GM19468 (cell line): Measurements from ENCODE around the gene FTO.

Source experiments
- ATAC-seq: cut with Tn5 transposase; IDR thresholded peaks from one replicate; pipeline ENCODE4 v1.9.1; 2021; ENCODE audit warnings: mild to moderate bottlenecking, moderate library complexity, moderate number of reproducible peaks; ENCODE audit not compliant: unreplicated experiment; ENCODE audit errors: extremely low read depth

FTO gene

DNA sequence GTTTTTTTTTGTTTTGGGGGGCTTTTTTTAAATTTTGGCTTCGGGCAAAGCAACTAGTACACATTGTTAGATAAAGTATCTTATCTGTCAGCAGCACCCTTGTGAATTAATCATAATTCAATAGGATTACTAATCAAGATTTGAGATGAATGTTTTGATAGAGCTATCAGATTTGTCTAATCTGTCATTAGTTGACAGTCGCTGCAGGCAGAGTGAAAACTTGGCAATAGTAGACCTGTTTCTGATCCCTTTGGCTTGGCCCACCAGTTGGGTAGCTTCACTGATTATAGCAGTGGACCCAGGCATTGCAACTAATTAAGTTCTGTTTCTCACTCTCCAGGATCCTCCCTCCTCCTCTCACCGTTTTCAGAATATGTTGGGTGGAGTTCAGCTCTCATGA lies 324.0 kb downstream of the FTO start:
- ATAC-seq = no peak

DNA sequence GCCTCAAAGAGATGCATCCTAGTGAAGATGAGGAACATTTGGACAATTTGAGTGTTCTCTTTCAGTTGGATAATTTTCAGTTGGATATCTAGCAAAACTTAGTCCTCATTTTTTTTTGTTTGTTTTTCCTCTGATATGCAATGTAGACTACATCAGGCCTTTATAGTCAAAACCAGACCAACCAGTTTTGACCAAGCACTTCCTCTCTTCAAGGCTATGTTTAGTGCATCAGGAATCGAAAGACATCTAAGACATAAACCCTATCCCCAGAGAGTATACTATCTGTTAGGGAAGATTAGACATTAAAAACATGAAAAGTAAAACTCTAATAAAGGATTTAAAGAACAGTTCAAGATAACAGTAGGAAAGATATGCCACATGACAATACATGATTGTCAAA lies 326.5 kb downstream of the FTO start:
- no peak for ATAC-seq

DNA sequence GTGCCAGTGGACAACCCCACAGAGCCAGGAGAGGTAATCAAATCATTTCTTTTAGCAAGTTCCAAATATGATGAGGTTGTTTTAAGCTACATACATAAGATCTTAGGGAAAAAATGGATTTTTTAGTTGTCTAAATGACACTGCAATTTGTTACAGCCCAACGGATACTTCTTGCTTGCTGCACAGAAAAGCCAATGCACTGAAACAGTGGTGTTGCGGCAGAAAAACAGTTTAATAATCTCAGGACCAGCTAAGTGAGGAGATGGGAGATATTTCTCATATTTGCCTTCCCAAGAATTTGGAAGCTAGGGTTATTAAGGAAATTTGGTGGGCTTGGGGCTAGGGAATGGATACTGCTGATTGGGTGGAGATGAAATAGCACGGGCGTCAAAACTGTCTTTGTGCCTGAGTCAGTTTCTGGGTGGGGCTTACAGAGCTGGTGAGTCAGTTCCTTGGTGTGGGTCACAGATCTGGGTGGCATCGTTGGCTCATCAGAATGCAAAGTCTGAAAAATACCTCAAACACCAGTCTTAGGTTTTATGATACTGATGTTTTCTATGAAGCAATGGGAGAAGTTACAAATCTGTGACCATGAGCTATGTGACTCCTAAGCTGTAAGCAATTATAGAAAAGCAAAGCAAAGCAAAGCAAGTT lies 327.3 kb downstream of the FTO start:
- ATAC-seq = no peak

DNA sequence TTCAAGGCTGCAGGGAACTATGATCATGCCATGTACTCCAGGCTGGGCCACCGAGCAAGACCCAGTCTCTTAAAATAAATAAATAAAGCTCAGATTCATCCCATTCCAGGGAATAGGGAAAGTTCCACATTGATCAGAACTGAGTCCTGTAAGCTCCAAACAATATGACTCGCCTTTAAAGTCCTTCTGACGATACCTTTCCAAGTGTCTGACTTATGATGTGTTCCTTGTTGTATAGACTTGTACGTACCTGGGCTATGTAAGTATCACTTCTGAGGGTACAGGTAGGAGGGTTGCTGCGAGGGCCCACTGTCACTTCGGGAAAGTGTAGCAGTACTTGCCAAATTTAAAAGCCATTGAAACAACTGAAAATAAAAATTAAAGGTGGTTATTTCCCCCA lies 329.8 kb downstream of the FTO start:
- ATAC-seq = no peak

DNA sequence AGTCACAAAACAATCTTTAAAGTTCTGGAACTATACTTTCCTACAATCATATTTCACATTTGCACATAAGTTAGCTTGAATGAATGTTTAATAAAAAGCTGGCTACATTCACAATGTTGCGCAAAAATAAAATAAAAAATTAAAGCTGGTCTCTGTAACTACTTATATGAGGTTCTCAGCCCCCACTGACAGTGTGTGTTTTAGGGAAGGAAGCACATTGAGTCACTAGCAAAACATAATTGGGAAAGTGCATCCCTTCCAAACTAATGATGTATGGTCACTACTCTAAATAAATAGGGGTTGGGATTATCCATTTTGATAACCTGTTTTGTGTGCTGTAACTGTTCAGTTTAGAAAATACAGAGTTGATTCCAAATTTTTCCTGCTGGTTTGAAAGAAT lies 330.7 kb downstream of the FTO start:
- no peak for ATAC-seq

DNA sequence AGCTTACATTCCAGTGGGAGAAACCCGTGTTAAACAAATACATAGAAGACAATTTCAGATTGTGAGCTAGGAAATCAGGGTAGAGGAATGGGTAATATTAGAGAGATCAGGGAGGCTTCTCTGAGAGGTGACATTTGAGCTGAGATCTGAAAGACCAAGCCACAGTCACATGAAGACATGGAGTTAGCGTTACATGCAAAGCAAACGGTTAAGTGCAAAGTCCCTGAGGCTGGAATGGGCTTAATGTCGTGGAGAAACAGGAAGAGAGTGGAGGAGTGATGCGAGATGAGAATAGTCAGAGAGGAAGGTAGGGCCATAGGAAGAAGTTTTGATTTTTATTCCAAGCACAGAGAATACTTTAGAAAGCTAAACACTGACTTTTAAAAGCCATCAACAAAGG lies 336.5 kb downstream of the FTO start:
- no peak for ATAC-seq

- no peak for ATAC-seq
Observed at GRCh38 chr16:54040975-54041374, 337.0 kb downstream of the FTO start.

GRCh38 chr16:54048586-54049495 lies 344.9 kb downstream of the FTO start:
- no peak for ATAC-seq

DNA sequence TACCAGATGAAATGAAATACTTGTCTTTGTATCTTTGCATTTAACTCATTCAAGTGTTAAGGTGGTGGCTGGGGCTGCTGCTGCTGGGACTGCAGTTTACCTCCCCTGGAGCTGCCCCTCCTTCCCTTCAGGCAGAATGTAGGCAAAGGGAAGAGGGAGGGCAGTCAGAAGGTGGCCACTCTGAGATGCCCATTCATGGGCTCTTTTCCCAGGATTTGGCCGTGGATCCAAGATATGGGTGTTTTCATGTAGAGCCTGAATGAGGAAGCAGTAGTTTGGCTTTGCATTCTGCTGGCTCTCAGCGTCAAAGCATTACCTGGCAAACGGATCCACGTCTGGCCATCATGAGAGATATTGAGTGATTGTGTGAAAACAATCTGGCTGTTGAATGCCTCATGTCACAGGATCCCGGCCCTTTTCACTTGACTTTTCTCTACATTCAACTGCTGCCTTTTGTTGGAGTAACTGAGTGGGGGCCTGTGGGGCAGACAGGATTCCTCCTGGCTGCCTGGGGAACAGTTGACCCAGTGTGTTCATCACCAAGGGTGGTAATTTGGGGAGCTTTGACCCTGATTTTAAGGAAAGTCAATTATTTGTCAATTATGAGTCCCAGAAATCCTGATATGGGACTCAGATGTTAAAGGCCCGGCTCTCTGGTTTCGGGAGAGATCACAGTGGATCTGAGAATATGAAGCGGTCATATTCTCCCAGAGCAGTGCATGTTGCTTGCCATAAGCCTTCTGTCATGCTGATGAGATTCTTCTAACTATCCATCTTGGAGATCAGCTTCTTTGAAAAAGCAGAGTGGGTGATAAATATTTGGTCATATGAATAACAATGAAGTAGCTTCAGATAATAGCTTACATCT lies 345.9 kb downstream of the FTO start:
- ATAC-seq = no peak

- no peak for ATAC-seq
Observed at GRCh38 chr16:54050459-54051210, 346.7 kb downstream of the FTO start.

DNA sequence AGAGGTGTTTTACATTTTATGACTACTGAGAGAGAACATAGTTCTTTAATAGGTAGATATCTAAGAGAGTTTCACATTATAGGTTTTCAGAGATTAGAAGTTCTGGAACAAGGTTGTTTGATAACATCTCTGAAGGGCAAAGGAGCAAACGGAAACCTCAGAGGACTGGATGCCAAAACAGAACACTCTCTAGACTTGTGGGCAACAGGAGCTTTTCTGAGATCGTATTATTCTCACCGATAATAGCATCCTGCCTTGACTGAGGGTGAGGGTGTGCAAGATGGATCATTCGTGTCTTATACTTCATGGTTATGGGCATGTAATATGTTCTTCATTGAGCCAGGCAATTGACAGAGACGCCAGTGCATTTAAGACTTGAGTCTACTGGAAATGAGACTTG lies 347.9 kb downstream of the FTO start:
- ATAC-seq = no peak

GRCh38 chr16:54052271-54052670 lies 348.3 kb downstream of the FTO start:
- ATAC-seq = no peak

- ATAC-seq = no peak
Observed at GRCh38 chr16:54053891-54054820, 350.2 kb downstream of the FTO start.

DNA sequence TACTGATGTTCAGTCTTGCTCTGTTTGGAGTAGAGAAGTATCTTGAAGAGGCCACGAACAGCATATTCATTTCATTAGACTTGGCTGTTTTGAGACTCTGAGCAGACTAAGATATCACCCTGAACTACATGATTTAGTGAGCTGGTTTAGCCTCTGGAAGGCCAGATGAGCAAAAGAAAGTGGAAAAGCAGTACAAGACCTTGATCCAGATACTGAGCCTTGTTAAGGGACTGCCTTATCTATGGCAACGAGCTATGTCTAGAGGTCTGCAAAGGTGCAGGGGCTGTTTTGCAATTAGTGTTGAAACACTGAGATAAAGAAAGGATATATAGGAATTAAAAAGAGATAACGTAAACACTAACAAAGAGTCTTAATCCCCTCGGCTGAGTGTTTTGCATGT lies 351.2 kb downstream of the FTO start:
- no peak for ATAC-seq

DNA sequence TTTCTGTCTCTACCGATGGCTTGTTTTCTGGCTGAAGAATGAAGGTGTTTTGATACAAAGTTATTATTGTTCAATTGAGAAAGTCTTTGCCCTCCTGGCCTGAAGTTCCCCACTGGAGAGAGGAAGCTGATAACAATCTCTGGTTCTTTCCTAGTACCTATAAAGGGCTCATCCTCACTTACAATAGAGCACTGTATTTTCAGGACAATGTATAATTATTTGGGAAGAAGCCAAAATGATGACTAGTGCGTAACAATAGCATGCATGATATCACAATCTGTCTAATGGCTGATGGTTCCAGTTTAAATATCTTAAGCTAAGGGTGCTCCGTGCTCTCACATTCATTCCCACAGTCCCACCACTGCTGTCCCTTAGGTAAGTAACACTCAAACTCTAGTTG lies 351.9 kb downstream of the FTO start:
- ATAC-seq = no peak

- no peak for ATAC-seq
Observed at GRCh38 chr16:54056921-54057320, 353.0 kb downstream of the FTO start.

DNA sequence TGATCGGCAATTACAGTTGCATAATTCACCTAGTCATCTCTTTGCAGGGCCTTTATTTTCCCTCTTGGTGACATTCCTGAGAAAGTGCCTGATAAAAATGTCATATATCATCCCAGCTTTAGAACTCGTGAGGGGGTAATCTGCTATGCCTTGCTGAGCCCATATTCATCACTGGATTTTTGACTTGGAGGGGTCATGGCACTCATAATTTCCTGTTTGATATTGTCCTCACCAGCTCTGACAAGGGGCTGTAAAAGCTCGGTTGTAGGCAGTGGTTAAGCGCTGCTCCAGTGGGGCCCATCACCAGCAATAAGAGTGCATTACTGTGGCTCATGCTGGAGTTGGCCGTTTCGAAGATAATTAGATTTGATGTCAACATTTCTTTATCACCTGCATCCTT lies 355.4 kb downstream of the FTO start:
- ATAC-seq = no peak

DNA sequence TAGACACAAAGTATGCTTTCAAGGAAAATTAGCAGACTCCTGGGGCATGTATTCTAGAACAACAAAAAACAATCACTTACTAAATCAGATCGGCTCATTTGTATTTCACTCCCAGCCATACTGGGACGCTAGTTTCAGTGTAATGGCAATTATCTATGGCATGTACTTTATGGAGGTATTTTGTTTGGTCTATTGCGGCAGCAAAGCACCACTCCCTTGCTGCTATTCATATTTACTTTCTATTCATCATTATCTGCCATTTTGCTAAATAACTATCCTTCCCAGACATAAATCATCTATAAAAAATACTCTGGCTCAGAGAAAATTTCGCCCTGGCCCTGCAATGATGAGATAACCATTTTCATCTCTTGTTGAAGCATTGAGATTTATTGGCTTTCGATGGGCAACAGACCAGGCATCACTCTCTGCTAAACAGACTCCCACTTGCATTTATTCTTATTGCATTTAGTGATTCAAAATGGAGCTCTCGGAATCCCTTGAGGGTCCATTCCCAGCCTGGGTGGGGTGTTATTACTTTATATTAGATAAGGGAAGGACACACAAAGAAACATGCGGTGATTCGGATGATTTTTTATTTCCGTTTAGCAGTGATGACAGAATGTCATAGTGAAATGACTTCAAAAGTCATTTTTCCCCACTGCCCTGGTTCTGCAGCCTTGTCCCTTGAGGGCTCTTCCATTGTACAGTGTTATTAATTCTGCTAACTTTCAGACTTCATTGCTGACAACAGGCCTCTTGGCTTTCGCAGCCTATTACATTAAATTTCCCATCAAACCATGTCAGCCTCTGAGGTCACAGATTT lies 356.9 kb downstream of the FTO start:
- no peak for ATAC-seq
